Epithelial cell of esophagus (primary cell): ENCODE measurements around the gene PKN2.
"Not testable (repeated sequence)": the region's sequence is repeated elsewhere in the genome, so short reads cannot be mapped to it uniquely, and the experiment has no call there.

Source experiments
- DNase-seq: peaks from one replicate; pipeline ENCODE4 v3.0.0; 2010; ENCODE audit warnings: low read depth
- H3K4me3 ChIP-seq: 2 replicates; pipeline ENCODE4 v1.5.1; 2011; ENCODE audit warnings: mild to moderate bottlenecking, low read length, control low read depth
- TF ChIP-seq, protein P1 (sequence below): IDR thresholded peaks from 2 replicates; pipeline ENCODE4 v1.5.1; 2011; ENCODE audit warnings: low read depth, mild to moderate bottlenecking, low read length, control low read depth, inconsistent platforms; ENCODE audit not compliant: insufficient read depth; ENCODE audit errors: missing control alignments

Gene PKN2

DNA sequence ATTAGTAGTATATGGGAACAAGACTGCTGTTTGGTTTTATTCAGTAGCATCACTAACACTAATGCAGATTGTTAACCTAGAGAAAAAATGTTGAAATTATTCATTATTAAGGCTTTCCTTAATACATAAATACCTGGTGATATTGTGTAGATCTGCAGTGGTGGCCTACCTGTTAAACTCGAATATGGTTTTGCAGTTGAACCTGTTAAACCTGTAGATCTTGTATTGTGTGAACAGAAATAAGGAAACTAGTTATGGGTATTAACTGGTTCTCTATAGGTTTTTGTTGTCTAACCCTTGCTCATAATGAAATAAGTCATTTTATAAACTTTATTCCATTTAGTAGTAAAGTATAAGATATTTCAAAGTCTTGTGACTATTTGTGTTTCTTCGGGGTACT is 23.9 kb downstream of the PKN2 start:
- TF ChIP-seq, protein P1, sequence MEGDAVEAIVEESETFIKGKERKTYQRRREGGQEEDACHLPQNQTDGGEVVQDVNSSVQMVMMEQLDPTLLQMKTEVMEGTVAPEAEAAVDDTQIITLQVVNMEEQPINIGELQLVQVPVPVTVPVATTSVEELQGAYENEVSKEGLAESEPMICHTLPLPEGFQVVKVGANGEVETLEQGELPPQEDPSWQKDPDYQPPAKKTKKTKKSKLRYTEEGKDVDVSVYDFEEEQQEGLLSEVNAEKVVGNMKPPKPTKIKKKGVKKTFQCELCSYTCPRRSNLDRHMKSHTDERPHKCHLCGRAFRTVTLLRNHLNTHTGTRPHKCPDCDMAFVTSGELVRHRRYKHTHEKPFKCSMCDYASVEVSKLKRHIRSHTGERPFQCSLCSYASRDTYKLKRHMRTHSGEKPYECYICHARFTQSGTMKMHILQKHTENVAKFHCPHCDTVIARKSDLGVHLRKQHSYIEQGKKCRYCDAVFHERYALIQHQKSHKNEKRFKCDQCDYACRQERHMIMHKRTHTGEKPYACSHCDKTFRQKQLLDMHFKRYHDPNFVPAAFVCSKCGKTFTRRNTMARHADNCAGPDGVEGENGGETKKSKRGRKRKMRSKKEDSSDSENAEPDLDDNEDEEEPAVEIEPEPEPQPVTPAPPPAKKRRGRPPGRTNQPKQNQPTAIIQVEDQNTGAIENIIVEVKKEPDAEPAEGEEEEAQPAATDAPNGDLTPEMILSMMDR: no peak
- H3K4me3 ChIP-seq: no peak overlapping the region
- peak; percentile 78 for DNase-seq

DNA sequence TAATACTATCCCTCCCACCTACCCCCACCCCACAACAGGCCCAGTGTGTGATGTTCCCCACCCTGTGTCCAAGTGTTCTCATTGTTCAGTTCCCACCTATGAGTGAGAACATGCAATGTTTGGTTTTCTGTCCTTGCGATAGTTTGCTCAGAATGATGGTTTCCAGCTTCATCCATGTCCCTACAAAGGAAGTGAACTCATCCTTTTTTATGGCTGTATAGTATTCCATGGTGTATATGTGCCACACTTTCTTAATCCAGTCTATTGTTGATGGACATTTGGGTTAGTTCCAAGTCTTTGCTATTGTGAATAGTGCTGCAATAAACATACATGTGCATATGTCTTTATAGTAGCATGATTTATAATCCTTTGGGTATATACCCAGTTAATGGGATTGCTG is 28.8 kb downstream of the PKN2 start:
- not testable (repeated sequence) for DNase-seq, H3K4me3 ChIP-seq

DNA sequence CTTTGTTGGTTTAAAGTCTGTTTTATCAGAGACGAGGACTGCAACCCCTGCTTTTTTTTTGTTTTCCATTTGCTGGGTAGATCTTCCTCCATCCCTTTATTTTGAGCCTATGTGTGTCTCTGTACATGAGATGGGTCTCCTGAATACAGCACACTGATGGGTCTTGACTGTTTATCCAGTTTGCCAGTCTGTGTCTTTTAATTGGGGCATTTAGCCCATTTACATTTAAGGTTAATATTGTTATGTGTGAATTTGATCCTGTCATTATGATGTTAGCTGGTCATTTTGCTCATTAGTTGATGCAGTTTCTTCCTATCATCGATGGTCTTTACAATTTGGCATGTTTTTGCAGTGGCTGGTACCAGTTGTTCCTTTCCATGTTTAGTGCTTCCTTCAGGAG is 32.5 kb downstream of the PKN2 start:
- not testable (repeated sequence) for DNase-seq, H3K4me3 ChIP-seq

DNA sequence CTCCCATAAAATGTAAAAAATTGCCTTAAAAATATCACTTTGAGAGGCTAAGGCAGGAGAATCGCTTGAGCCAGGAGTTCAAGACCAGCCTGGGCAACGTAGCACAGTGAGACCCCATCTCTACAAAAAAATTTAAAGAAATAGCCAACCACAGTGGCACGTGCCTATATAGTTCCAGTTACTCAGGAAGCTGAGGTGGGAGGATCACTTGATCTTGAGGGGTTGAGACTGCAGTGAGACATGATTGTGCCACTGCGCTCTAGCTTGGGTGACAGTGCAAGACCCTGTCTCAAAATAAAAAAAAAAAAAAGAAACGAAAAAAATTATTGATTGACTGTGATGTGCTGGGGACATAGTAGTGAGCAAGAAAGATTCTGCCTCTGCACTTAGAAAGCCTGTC is 38.4 kb downstream of the PKN2 start:
- no peak for DNase-seq
- TF ChIP-seq, protein P1: no peak
- no peak overlapping the region for H3K4me3 ChIP-seq

DNA sequence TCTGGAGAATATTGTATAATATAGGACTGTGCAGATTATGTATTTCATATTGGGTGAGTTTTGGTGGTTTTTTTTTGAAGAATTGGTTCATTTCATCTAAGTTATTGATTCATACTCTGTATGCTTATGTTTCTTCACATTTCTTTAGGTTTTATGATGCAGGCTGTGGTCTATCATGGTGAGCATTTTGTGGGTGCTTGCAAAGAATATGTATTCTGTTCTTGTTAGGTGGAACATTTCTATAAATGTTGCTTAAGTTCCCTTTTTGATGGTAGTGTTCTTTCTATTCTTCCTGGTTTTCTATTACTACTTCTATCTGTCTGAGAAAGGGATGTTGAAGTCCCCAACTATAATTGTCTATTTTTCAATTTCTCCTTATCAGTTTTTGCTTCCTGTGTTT is 42.6 kb downstream of the PKN2 start:
- DNase-seq: no peak
- TF ChIP-seq, protein P1: no peak
- no peak overlapping the region for H3K4me3 ChIP-seq

DNA sequence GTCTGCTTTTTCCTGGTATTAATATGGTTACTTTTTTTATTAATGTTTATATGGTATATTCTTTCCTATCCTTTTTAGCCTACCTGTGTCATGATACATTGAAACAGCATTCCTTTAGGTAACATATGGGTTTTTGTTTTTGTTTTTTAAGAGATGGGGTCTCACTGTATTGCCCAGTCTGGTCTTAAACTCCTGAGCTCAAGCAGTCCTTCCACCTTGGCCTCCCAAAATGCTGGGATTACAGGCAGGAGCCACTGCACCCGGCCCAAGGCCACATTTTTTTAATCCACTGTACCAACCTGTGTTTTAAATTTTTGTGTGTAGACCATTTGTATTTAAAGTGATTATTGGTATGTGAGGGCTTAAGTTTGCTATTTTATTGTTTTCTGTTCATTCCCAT is 43.1 kb downstream of the PKN2 start:
- DNase-seq: no peak
- TF ChIP-seq, protein P1: no peak
- H3K4me3 ChIP-seq: no peak overlapping the region

GRCh38 chr1:88729297-88729696 is 45.2 kb downstream of the PKN2 start:
- TF ChIP-seq, protein P1: no peak

DNA sequence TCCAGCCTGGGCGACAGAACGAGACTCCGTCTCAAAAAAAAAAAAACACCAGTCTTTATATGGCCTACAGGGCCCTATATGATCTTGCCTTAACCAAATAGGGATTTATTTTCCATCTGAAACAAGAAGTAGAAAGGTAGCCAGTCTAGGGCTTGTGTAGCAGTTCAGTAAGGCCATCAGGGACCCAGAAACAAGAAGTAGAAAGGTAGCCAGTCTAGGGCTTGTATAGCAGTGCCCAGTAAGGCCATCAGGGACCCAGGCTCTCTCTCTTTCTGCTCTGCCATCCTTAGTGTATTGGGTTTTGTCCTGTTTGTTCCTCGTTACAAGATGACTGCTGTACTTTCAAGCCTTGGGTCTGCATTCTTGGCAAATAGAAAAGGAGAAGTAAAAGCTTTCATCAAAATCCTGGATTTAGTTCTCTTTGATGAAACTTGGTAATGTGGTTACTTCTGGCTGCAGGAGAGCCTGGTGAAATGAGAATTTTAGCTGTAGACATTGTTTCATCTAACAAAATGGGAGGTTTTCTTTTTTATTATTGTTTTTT is 46.1 kb downstream of the PKN2 start:
- TF ChIP-seq, protein P1: no peak
- no peak overlapping the region for H3K4me3 ChIP-seq
- no peak for DNase-seq

More at GRCh38 chr1:88729297-88729696, 45.2 kb downstream of the PKN2 start:
- no peak overlapping the region for H3K4me3 ChIP-seq
- DNase-seq: no peak
